Stomach smooth muscle (tissue), 2 donors: ENCODE measurements around the gene FNDC5.

ENCODE experiments used
- H3K27ac ChIP-seq: one replicate; pipeline ENCODE4 v1.7.0; 2013; ENCODE audit warnings: mild to moderate bottlenecking, low read length, inconsistent platforms
- H3K27me3 ChIP-seq, 2 donors: one replicate each; pipeline ENCODE4 v1.7.0; 2013; ENCODE audit warnings: low read length in 2 of 2; ENCODE audit not compliant: insufficient read depth in 2 of 2, control insufficient read depth in 1 of 2
- H3K36me3 ChIP-seq, 2 donors: one replicate each; pipeline ENCODE4 v1.7.0; 2013; ENCODE audit warnings: low read length in 2 of 2; ENCODE audit not compliant: control insufficient read depth in 2 of 2, insufficient read depth in 2 of 2
- H3K4me1 ChIP-seq: one replicate; pipeline ENCODE4 v1.7.0; 2013; ENCODE audit warnings: low read length; ENCODE audit not compliant: control insufficient read depth, insufficient read depth
- H3K4me3 ChIP-seq, 2 donors: one replicate each; pipeline ENCODE4 v1.7.0; 2013; ENCODE audit warnings: low read length in 2 of 2
- H3K9ac ChIP-seq, 2 donors: one replicate each; pipeline ENCODE4 v1.7.0; 2013; ENCODE audit warnings: low read length in 2 of 2, mild to moderate bottlenecking in 1 of 2
- H3K9me3 ChIP-seq, 2 donors: one replicate each; pipeline ENCODE4 v1.7.0; 2013; ENCODE audit warnings: low read length in 2 of 2; ENCODE audit not compliant: control insufficient read depth in 2 of 2
- donor health status: healthy.
- donor health status: Pancreatic carcinoma.

FNDC5 gene

GRCh38 chr1:32896451-32896850 is 25.7 kb upstream of the FNDC5 start:
- H3K4me3 ChIP-seq = no peak overlapping the region
- H3K27ac ChIP-seq = no peak overlapping the region
- no peaks in the 10 kb centered on the region for H3K9me3 ChIP-seq
- H3K4me1 ChIP-seq = peaks cover 21% of the 10 kb centered on the region
- H3K27me3 ChIP-seq = peaks cover 13 to 21% of the 10 kb centered on the region in 2 donors
- H3K9ac ChIP-seq = no peak overlapping the region
- H3K36me3 ChIP-seq = peaks cover 0 to 2% of the 10 kb centered on the region in 2 donors

- Histone ChIP-seq H3K27ac (no peak overlapping the region), H3K36me3 (peaks cover 0 to 2% of the 10 kb centered on the region in 2 donors), H3K9me3 (no peaks in the 10 kb centered on the region), H3K4me3 (no peak overlapping the region), H3K27me3 (peaks cover 13 to 26% of the 10 kb centered on the region in 2 donors), H3K4me1 (peaks cover 16% of the 10 kb centered on the region), H3K9ac (no peak overlapping the region)
Observed at GRCh38 chr1:32895325-32896215, 24.9 kb upstream of the FNDC5 start.

- H3K27me3 ChIP-seq = peaks cover 13 to 27% of the 10 kb centered on the region in 2 donors
- no peak overlapping the region for H3K27ac ChIP-seq
- peaks cover 0 to 2% of the 10 kb centered on the region in 2 donors for H3K36me3 ChIP-seq
- no peak overlapping the region for H3K4me3 ChIP-seq
- no peak overlapping the region for H3K9ac ChIP-seq
- H3K4me1 ChIP-seq = peaks cover 11% of the 10 kb centered on the region
- no peaks in the 10 kb centered on the region for H3K9me3 ChIP-seq
Observed at GRCh38 chr1:32894681-32895080, 24.0 kb upstream of the FNDC5 start.

GRCh38 chr1:32894019-32894600 is 23.4 kb upstream of the FNDC5 start:
- Histone ChIP-seq H3K27ac (no peak overlapping the region), H3K4me1 (peaks cover 11% of the 10 kb centered on the region), H3K4me3 (no peak overlapping the region), H3K9me3 (no peaks in the 10 kb centered on the region), H3K36me3 (peaks cover 0 to 2% of the 10 kb centered on the region in 2 donors), H3K9ac (no peak overlapping the region), H3K27me3 (peaks cover 13 to 29% of the 10 kb centered on the region in 2 donors)

- Histone ChIP-seq H3K4me1 (peaks cover 11% of the 10 kb centered on the region), H3K27me3 (peaks cover 17 to 32% of the 10 kb centered on the region in 2 donors), H3K9ac (no peak overlapping the region), H3K9me3 (no peaks in the 10 kb centered on the region), H3K4me3 (peak overlapping the region; percentile 31 to 66), H3K27ac (no peak overlapping the region), H3K36me3 (peaks cover 0 to 2% of the 10 kb centered on the region in 2 donors)
Observed at GRCh38 chr1:32893198-32894018, 22.7 kb upstream of the FNDC5 start.

GRCh38 chr1:32892368-32893197 is 21.9 kb upstream of the FNDC5 start:
- H3K36me3 ChIP-seq = no peaks in the 10 kb centered on the region
- peaks cover 22 to 35% of the 10 kb centered on the region in 2 donors for H3K27me3 ChIP-seq
- H3K4me1 ChIP-seq = peaks cover 11% of the 10 kb centered on the region
- H3K4me3 ChIP-seq = peak overlapping the region; percentile 31 to 66
- no peaks in the 10 kb centered on the region for H3K9me3 ChIP-seq
- no peak overlapping the region for H3K27ac ChIP-seq
- no peak overlapping the region for H3K9ac ChIP-seq

- Histone ChIP-seq H3K27ac (no peak overlapping the region), H3K27me3 (peaks cover 32 to 45% of the 10 kb centered on the region in 2 donors), H3K9me3 (no peaks in the 10 kb centered on the region), H3K4me1 (peaks cover 11% of the 10 kb centered on the region), H3K4me3 (no peak overlapping the region), H3K9ac (no peak overlapping the region), H3K36me3 (no peaks in the 10 kb centered on the region)
Observed at GRCh38 chr1:32891630-32892029, 20.9 kb upstream of the FNDC5 start.

GRCh38 chr1:32891241-32891570 is 20.5 kb upstream of the FNDC5 start:
- Histone ChIP-seq H3K27me3 (peaks cover 32 to 48% of the 10 kb centered on the region in 2 donors), H3K27ac (no peak overlapping the region), H3K4me3 (no peak overlapping the region), H3K9ac (no peak overlapping the region), H3K4me1 (peaks cover 11% of the 10 kb centered on the region), H3K9me3 (no peaks in the 10 kb centered on the region), H3K36me3 (no peaks in the 10 kb centered on the region)

GRCh38 chr1:32890516-32891240 is 20.0 kb upstream of the FNDC5 start:
- Histone ChIP-seq H3K27ac (no peak overlapping the region), H3K9ac (no peak overlapping the region), H3K9me3 (no peaks in the 10 kb centered on the region), H3K4me1 (peaks cover 14% of the 10 kb centered on the region), H3K4me3 (no peak overlapping the region), H3K36me3 (no peaks in the 10 kb centered on the region), H3K27me3 (peaks cover 35 to 53% of the 10 kb centered on the region in 2 donors)
